WTC11 (cell line): ENCODE results near the gene FAM149B1. TPM values are rescaled to one million over a fixed set of nuclear protein-coding genes. Genes with fewer than 3 reads are reported as not detected.

Experiments
- ATAC-seq: fragments of 200-7000 bp; cut with Tn5 transposase; 2 replicates; pipeline ENCODE4 v1.10.0; 2021; ENCODE audit warnings: mild to moderate bottlenecking, moderate library complexity
- CTCF ChIA-PET: fragments of 300-600 bp; sonication (Branson Sonifier 250); formaldehyde crosslinking; loops from one replicate; lab custom pipeline; 2021; ENCODE audit warnings: antibody characterized with exemption; lab: Charles Lee
- POLR2A ChIA-PET: fragments of 350-600 bp; sonication (Branson Sonifier 250); formaldehyde crosslinking; loops from one replicate; lab custom pipeline; 2021; ENCODE audit warnings: antibody characterized with exemption; lab: Charles Lee
- DNase-seq: peaks from one replicate; pipeline ENCODE4 v3.0.0; 2021; ENCODE audit warnings: low spot score
- H3K27ac Mint-ChIP-seq: 2 replicates; pipeline ENCODE4 v1.8.0; 2021; ENCODE audit warnings: mixed read lengths
- H3K27me3 Mint-ChIP-seq: 2 replicates; pipeline ENCODE4 v1.8.0; 2021; ENCODE audit warnings: low read depth, mild to moderate bottlenecking, moderate library complexity, mixed read lengths
- H3K36me3 Mint-ChIP-seq: 2 replicates; pipeline ENCODE4 v1.8.0; 2021; ENCODE audit warnings: mixed read lengths
- H3K4me1 Mint-ChIP-seq: 2 replicates; pipeline ENCODE4 v1.8.0; 2022; ENCODE audit warnings: mixed read lengths
- H3K4me3 Mint-ChIP-seq: 2 replicates; pipeline ENCODE4 v1.8.0; 2021; ENCODE audit warnings: mild to moderate bottlenecking, moderate library complexity, mixed read lengths
- H3K9me3 Mint-ChIP-seq: 2 replicates; pipeline ENCODE4 v1.8.0; 2021; ENCODE audit warnings: mixed read lengths
- ARID4B ChIP-seq: sonication (generic); formaldehyde crosslinking; IDR thresholded peaks from 2 replicates; pipeline ENCODE4 v1.8.0; 2023; ENCODE audit warnings: missing genetic modification reagents, mild to moderate bottlenecking, borderline replicate concordance
- CBFB ChIP-seq: sonication (generic); formaldehyde crosslinking; IDR thresholded peaks from 2 replicates; pipeline ENCODE4 v1.8.1; 2022; ENCODE audit warnings: mild to moderate bottlenecking, low read depth, missing genetic modification reagents
- CDX4 ChIP-seq: fragments of 250-450 bp; sonication (Bioruptor Pico); IDR thresholded peaks from 2 replicates; pipeline ENCODE4 v1.9.0; 2021; ENCODE audit warnings: moderate library complexity, mild to moderate bottlenecking, inconsistent platforms, borderline replicate concordance
- CREM ChIP-seq: sonication (generic); formaldehyde crosslinking; IDR thresholded peaks from 2 replicates; pipeline ENCODE4 v1.8.1; 2022; ENCODE audit warnings: mild to moderate bottlenecking, missing genetic modification reagents, moderate library complexity
- ETV6 ChIP-seq: sonication (generic); formaldehyde crosslinking; IDR thresholded peaks from 2 replicates; pipeline ENCODE4 v1.8.1; 2022; ENCODE audit warnings: mild to moderate bottlenecking, missing genetic modification reagents
- FOXP4 ChIP-seq: sonication (generic); formaldehyde crosslinking; IDR thresholded peaks from 2 replicates; pipeline ENCODE4 v1.8.0; 2022; ENCODE audit warnings: mild to moderate bottlenecking, missing genetic modification reagents
- RELA ChIP-seq: sonication (generic); formaldehyde crosslinking; IDR thresholded peaks from 2 replicates; pipeline ENCODE4 v1.8.1; 2022; ENCODE audit warnings: missing genetic modification reagents, mild to moderate bottlenecking, borderline replicate concordance
- TEAD4 ChIP-seq: sonication (generic); formaldehyde crosslinking; IDR thresholded peaks from 2 replicates; pipeline ENCODE4 v1.8.0; 2022; ENCODE audit warnings: mild to moderate bottlenecking, missing genetic modification reagents
- TP53 ChIP-seq: sonication (generic); formaldehyde crosslinking; IDR thresholded peaks from 2 replicates; pipeline ENCODE4 v1.8.1; 2023; ENCODE audit warnings: mild to moderate bottlenecking, missing genetic modification reagents
- USF2 ChIP-seq: sonication (generic); formaldehyde crosslinking; IDR thresholded peaks from 2 replicates; pipeline ENCODE4 v1.8.1; 2023; ENCODE audit warnings: mild to moderate bottlenecking, missing genetic modification reagents, moderate library complexity
- ZMAT4 ChIP-seq: fragments of 250-450 bp; sonication (Bioruptor Pico); IDR thresholded peaks from 2 replicates; pipeline ENCODE4 v1.9.0; 2021; ENCODE audit warnings: mild to moderate bottlenecking
- ZNF263 ChIP-seq: sonication (generic); formaldehyde crosslinking; IDR thresholded peaks from 2 replicates; pipeline ENCODE4 v1.8.1; 2022; ENCODE audit warnings: low read depth, mild to moderate bottlenecking, moderate library complexity, missing genetic modification reagents
- ZNF416 ChIP-seq: fragments of 250-450 bp; sonication (Bioruptor Pico); IDR thresholded peaks from 2 replicates; pipeline ENCODE4 v1.9.0; 2021; ENCODE audit warnings: mild to moderate bottlenecking, inconsistent platforms
- ZNF425 ChIP-seq: fragments of 250-450 bp; sonication (Bioruptor Pico); conservative IDR thresholded peaks from 2 replicates; pipeline ENCODE4 v1.9.0; 2021; ENCODE audit warnings: mild to moderate bottlenecking
- total RNA-seq: library from RNA; stranded (reverse); gene quantifications from 3 replicates; pipeline ENCODE4 v1.2.3, GENCODE V29; 2021

Gene FAM149B1
- total RNA-seq, 1 experiment from 2014 or later, result 13.8 TPM

- no peak for TF ChIP-seq ARID4B (CRISPR knock-in tag)
- TF ChIP-seq USF2 (CRISPR knock-in tag), result no peak
- TF ChIP-seq ETV6, result no peak
- TF ChIP-seq CREM (CRISPR knock-in tag), result no peak
Observed at GRCh38 chr10:73174148-73174925, 6.4 kb downstream of the FAM149B1 start (continued).

- Mint-ChIP-seq H3K4me3 (no peak overlapping the region), H3K9me3 (peaks cover 5% of the 10 kb centered on the region), H3K36me3 (peaks cover 20% of the 10 kb centered on the region), H3K27me3 (no peaks in the 10 kb centered on the region), H3K27ac (no peak overlapping the region), H3K4me1 (no peaks in the 10 kb centered on the region)
- POLR2A ChIA-PET, result interaction anchor here (0.6 kb wide), 1 partner anchor 40 kb away, joined by 3 read pairs; no protein-coding TSS in a partner anchor
- DNase-seq (no peak), ATAC-seq (no peak)
- CTCF ChIA-PET, result interaction anchor here (0.7 kb wide), 1 partner anchor 1514 kb away, joined by 4 read pairs; no protein-coding TSS in a partner anchor
- TF ChIP-seq USF2 (CRISPR knock-in tag), result no peak
- TF ChIP-seq CDX4 (CRISPR knock-in tag), result no peak
- TF ChIP-seq ZNF263 (CRISPR knock-in tag), result no peak
- no peak for TF ChIP-seq TEAD4 (CRISPR knock-in tag)
- TF ChIP-seq FOXP4 (CRISPR knock-in tag), result no peak
- no peak for TF ChIP-seq ZMAT4 (CRISPR knock-in tag)
- TF ChIP-seq CBFB (CRISPR knock-in tag), result no peak
- no peak for TF ChIP-seq TP53 (CRISPR knock-in tag)
- TF ChIP-seq ZNF416 (CRISPR knock-in tag), result no peak
- TF ChIP-seq ZNF425, result no peak
- TF ChIP-seq RELA (CRISPR knock-in tag), result no peak
Observed at GRCh38 chr10:73182568-73182967, 14.6 kb downstream of the FAM149B1 start.
